A673 (cell line): ENCODE results near the gene RIMS3. TPM values are rescaled to one million over a fixed set of nuclear protein-coding genes. Genes with fewer than 3 reads are reported as not detected.

ENCODE experiments used
- BruUV-seq: library from RNA; stranded (reverse); fragments of 400-500 nt; replicated peaks from 2 replicates; lab custom pipeline; 2021; lab: Mats Ljungman, UMichigan
- CTCF ChIA-PET: fragments of 300-600 bp; sonication (Branson Sonifier 250); formaldehyde crosslinking; loops from one replicate; lab custom pipeline; 2022; ENCODE audit warnings: antibody characterized with exemption; lab: Charles Lee
- POLR2A ChIA-PET: fragments of 300-600 bp; sonication (Branson Sonifier 250); formaldehyde crosslinking; loops from one replicate; lab custom pipeline; 2022; ENCODE audit warnings: antibody characterized with exemption; ENCODE audit not compliant: low non-redundant PET; lab: Charles Lee
- DNase-seq: peaks from one replicate; pipeline ENCODE4 v3.0.0-alpha.2; 2015; ENCODE audit warnings: low spot score
- H3K27ac ChIP-seq: fragments of 200-600 bp; sonication (generic); 2 replicates; pipeline ENCODE4 v1.5.1; 2016; ENCODE audit warnings: mixed run types, low read depth, mild to moderate bottlenecking, mixed read lengths, antibody characterized with exemption, low read length; ENCODE audit not compliant: poor library complexity, severe bottlenecking
- H3K27me3 ChIP-seq: fragments of 200-600 bp; sonication (generic); replicated peaks from 2 replicates; pipeline ENCODE4 v1.6.1; 2017; ENCODE audit warnings: mixed run types, low read depth, mild to moderate bottlenecking, mixed read lengths, antibody characterized with exemption, low read length; ENCODE audit not compliant: insufficient read depth, poor library complexity
- H3K36me3 ChIP-seq: fragments of 200-600 bp; sonication (generic); 2 replicates; pipeline ENCODE4 v1.6.1; 2016; ENCODE audit warnings: mixed run types, mild to moderate bottlenecking, mixed read lengths, antibody characterized with exemption, low read length; ENCODE audit not compliant: insufficient read depth, poor library complexity, severe bottlenecking
- H3K4me1 ChIP-seq: fragments of 200-600 bp; sonication (generic); 2 replicates; pipeline ENCODE4 v1.6.1; 2017; ENCODE audit warnings: mixed run types, mild to moderate bottlenecking, mixed read lengths, antibody characterized with exemption, low read length; ENCODE audit not compliant: insufficient read depth, poor library complexity, severe bottlenecking
- H3K4me3 ChIP-seq: fragments of 200-600 bp; sonication (generic); 2 replicates; pipeline ENCODE4 v1.5.1; 2016; ENCODE audit warnings: low read depth, mixed run types, mild to moderate bottlenecking, mixed read lengths, low read length; ENCODE audit not compliant: poor library complexity, severe bottlenecking
- H3K9me3 ChIP-seq: fragments of 200-600 bp; sonication (generic); 2 replicates; pipeline ENCODE4 v1.6.1; 2016; ENCODE audit warnings: mixed run types, low read depth, mild to moderate bottlenecking, mixed read lengths, antibody characterized with exemption, low read length; ENCODE audit not compliant: poor library complexity, severe bottlenecking
- CTCF ChIP-seq: fragments of 300-800, 200-600 bp; sonication (generic); conservative IDR thresholded peaks from 2 replicates; pipeline ENCODE4 v1.5.1; 2017; ENCODE audit warnings: low read depth, mild to moderate bottlenecking, antibody characterized with exemption, low read length, moderate library complexity, mixed read lengths
- EZH2 ChIP-seq: fragments of 200-600 bp; sonication (generic); IDR thresholded peaks from 2 replicates; pipeline ENCODE4 v1.6.1; 2017; ENCODE audit warnings: borderline replicate concordance, low read depth, mild to moderate bottlenecking, mixed read lengths, antibody characterized with exemption, low read length; ENCODE audit not compliant: poor library complexity, severe bottlenecking
- intact Hi-C: fragments of 100-400 bp; cut with micrococcal nuclease; formaldehyde crosslinking; loops from one replicate; pipeline ENCODE4 v1.10.0; 2022; ENCODE audit not compliant: unreplicated experiment
- total RNA-seq: library from RNA; stranded (reverse); gene quantifications from 2 replicates; pipeline ENCODE4 v1.2.3, GENCODE V29; 2021

Gene RIMS3
- total RNA-seq, 1 experiment from 2014 or later, result 9.9 TPM

- Histone ChIP-seq H3K9me3 (no peaks in the 10 kb centered on the region), H3K27me3 (no peaks in the 10 kb centered on the region), H3K4me1 (peaks cover 55% of the 10 kb centered on the region), H3K27ac (peak overlapping the region; percentile 6), H3K36me3 (no peaks in the 10 kb centered on the region), H3K4me3 (no peak overlapping the region)
- ChIA-PET POLR2A (no interaction called here), CTCF (no interaction called here)
- BruUV-seq, result no TSS peak
- TF ChIP-seq CTCF (no peak), EZH2 (no peak)
- intact Hi-C loops, result no loop called here
- no peak for DNase-seq
Observed at GRCh38 chr1:40696294-40696693, 30.8 kb upstream of the RIMS3 start.

DNA sequence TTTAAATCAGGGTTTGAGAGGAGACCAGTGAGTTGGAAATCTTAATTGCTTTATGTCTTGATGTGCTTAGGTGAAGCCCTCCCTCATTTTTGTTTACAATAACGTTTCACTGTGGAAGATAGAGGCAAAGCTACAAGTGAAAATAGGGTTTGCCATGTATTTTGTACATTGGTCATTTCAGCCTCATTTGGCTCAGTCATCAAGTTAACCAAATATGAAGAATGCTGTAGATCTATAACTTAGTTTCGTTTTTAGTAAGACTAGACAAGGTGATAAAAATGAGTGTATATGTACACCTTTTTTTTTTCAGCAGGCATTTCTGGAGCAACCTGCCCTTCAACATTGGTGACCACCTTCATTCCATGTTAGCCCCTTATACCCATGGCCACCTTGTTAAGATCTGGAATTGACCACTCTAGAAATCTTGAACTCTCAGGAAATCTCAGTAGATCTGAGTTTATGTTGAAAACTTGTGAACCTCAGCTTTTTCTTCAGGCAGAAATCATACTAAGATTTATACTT is 28.9 kb upstream of the RIMS3 start:
- Histone ChIP-seq H3K4me3 (no peak overlapping the region), H3K36me3 (no peaks in the 10 kb centered on the region), H3K4me1 (peaks cover 48% of the 10 kb centered on the region), H3K9me3 (no peaks in the 10 kb centered on the region), H3K27me3 (no peaks in the 10 kb centered on the region), H3K27ac (no peak overlapping the region)
- TF ChIP-seq CTCF (no peak), EZH2 (no peak)
- no TSS peak for BruUV-seq
- intact Hi-C loops, result no loop called here
- CTCF ChIA-PET, result no interaction called here
- DNase-seq, result no peak
- POLR2A ChIA-PET, result no interaction called here

- Histone ChIP-seq H3K36me3 (no peaks in the 10 kb centered on the region), H3K27me3 (no peaks in the 10 kb centered on the region), H3K9me3 (no peaks in the 10 kb centered on the region), H3K4me3 (peak overlapping the region; percentile 73), H3K27ac (peak overlapping the region; percentile 100), H3K4me1 (peaks cover 38% of the 10 kb centered on the region)
- BruUV-seq, result no TSS peak
- TF ChIP-seq CTCF (no peak), EZH2 (no peak)
- no peak for DNase-seq
- POLR2A ChIA-PET, result no interaction called here
- intact Hi-C loops, result no loop called here
- CTCF ChIA-PET, result no interaction called here
Observed at GRCh38 chr1:40693425-40693824, 27.9 kb upstream of the RIMS3 start.
